ENCODE measurements around the gene SPTBN1.

GRCh38 chr2:54603796-54604195 lies 147.7 kb downstream of the SPTBN1 start:
- TF ChIP-seq ZFP30 (CRISPR knock-in tag; IDR thresholded peaks at IDR 0.05) (no peak), ZNF565 (CRISPR knock-in tag; conservative IDR thresholded peaks at IDR 0.05; ENCODE audit: low read depth) (no peak), ZFP3 (CRISPR knock-in tag; IDR thresholded peaks at IDR 0.05) (no peak), ZNF8 (CRISPR knock-in tag; IDR thresholded peaks at IDR 0.05) (no peak), TCF4 (CRISPR knock-in tag; IDR thresholded peaks at IDR 0.05; ENCODE audit: borderline replicate concordance) (no peak), CSDC2 (CRISPR knock-in tag; IDR thresholded peaks at IDR 0.05) (no peak), TOX (CRISPR knock-in tag; IDR thresholded peaks at IDR 0.05; ENCODE audit: borderline replicate concordance) (no peak), ESRRG (CRISPR knock-in tag; IDR thresholded peaks at IDR 0.05) (no peak), SNAI2 (CRISPR knock-in tag; IDR thresholded peaks at IDR 0.05) (no peak), RARB (CRISPR knock-in tag; IDR thresholded peaks at IDR 0.05) (no peak), GLIS3 (CRISPR knock-in tag; IDR thresholded peaks at IDR 0.05) (no peak), PPARA (CRISPR knock-in tag; IDR thresholded peaks at IDR 0.05; ENCODE audit: borderline replicate concordance) (no peak)
- TF ChIP-seq, protein P1, sequence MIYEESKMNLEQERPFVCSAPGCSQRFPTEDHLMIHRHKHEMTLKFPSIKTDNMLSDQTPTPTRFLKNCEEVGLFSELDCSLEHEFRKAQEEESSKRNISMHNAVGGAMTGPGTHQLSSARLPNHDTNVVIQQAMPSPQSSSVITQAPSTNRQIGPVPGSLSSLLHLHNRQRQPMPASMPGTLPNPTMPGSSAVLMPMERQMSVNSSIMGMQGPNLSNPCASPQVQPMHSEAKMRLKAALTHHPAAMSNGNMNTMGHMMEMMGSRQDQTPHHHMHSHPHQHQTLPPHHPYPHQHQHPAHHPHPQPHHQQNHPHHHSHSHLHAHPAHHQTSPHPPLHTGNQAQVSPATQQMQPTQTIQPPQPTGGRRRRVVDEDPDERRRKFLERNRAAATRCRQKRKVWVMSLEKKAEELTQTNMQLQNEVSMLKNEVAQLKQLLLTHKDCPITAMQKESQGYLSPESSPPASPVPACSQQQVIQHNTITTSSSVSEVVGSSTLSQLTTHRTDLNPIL (CRISPR knock-in tag; IDR thresholded peaks at IDR 0.05; ENCODE audit: low read depth) = no peak
- TF ChIP-seq, protein P2, sequence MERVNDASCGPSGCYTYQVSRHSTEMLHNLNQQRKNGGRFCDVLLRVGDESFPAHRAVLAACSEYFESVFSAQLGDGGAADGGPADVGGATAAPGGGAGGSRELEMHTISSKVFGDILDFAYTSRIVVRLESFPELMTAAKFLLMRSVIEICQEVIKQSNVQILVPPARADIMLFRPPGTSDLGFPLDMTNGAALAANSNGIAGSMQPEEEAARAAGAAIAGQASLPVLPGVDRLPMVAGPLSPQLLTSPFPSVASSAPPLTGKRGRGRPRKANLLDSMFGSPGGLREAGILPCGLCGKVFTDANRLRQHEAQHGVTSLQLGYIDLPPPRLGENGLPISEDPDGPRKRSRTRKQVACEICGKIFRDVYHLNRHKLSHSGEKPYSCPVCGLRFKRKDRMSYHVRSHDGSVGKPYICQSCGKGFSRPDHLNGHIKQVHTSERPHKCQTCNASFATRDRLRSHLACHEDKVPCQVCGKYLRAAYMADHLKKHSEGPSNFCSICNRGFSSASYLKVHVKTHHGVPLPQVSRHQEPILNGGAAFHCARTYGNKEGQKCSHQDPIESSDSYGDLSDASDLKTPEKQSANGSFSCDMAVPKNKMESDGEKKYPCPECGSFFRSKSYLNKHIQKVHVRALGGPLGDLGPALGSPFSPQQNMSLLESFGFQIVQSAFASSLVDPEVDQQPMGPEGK (CRISPR knock-in tag; IDR thresholded peaks at IDR 0.05; ENCODE audit: borderline replicate concordance) = no peak
